CD14-positive monocyte (primary cell): ENCODE results near the gene DLG4. TPM values are rescaled to one million over a fixed set of nuclear protein-coding genes. Genes with fewer than 3 reads are reported as not detected.

Experiments
- DNase-seq, 3 donors: peaks; one replicate each; pipeline ENCODE4 v3.0.0-alpha.2; 2011 to 2022
- H2AFZ ChIP-seq: 2 replicates; pipeline ENCODE4 v1.6.0; 2012; ENCODE audit warnings: mild to moderate bottlenecking, low read depth, low read length, inconsistent platforms; ENCODE audit not compliant: insufficient read depth, poor library complexity, severe bottlenecking
- H3K27ac ChIP-seq, 2 donors: 1 replicate in 1 of 2; 2 replicates in 1 of 2; pipeline ENCODE4 v1.5.1; 2012 to 2013; ENCODE audit warnings: low read length in 2 of 2, control low read depth in 1 of 2, inconsistent platforms in 1 of 2, low read depth in 1 of 2, mild to moderate bottlenecking in 1 of 2
- H3K27me3 ChIP-seq, 2 donors: one replicate each; pipeline versions ENCODE4 v1.6.0 to v1.6.1; 2011 to 2013; ENCODE audit warnings: low read length in 2 of 2; ENCODE audit not compliant: control insufficient read depth in 2 of 2, insufficient read depth in 2 of 2
- H3K36me3 ChIP-seq, 2 donors: replicated peaks in 1 of 2; 1 replicate in 1 of 2; 2 replicates in 1 of 2; pipeline versions ENCODE4 v1.5.1 to v1.6.1; 2012 to 2013; ENCODE audit warnings: low read length in 2 of 2, control low read depth in 1 of 2, inconsistent platforms in 1 of 2, mild to moderate bottlenecking in 1 of 2; ENCODE audit not compliant: insufficient read depth in 2 of 2, control insufficient read depth in 1 of 2
- H3K4me1 ChIP-seq, 2 donors: 1 replicate in 1 of 2; 2 replicates in 1 of 2; pipeline versions ENCODE4 v1.5.1 to v1.6.1; 2012 to 2013; ENCODE audit warnings: low read length in 2 of 2, control low read depth in 1 of 2, inconsistent platforms in 1 of 2, mild to moderate bottlenecking in 1 of 2, moderate library complexity in 1 of 2; ENCODE audit not compliant: insufficient read depth in 2 of 2, control insufficient read depth in 1 of 2
- H3K4me2 ChIP-seq: replicated peaks from 2 replicates; pipeline ENCODE3; 2012; ENCODE audit warnings: low read length, moderate library complexity, mild to moderate bottlenecking; ENCODE audit not compliant: poor library complexity, severe bottlenecking; ENCODE audit errors: extremely low read depth
- H3K4me3 ChIP-seq, 3 experiments: fragments of 200-600 bp in 1 of 3; sonication (generic) in 1 of 3; replicated peaks in 1 of 3; 1 replicate in 2 of 3; 2 replicates in 1 of 3; pipeline ENCODE4 v1.5.1; 2011 to 2013; ENCODE audit warnings: low read length in 3 of 3, mild to moderate bottlenecking in 3 of 3, control low read depth in 2 of 3, low read depth in 2 of 3, inconsistent platforms in 1 of 3, moderate library complexity in 1 of 3
- H3K79me2 ChIP-seq: 2 replicates; pipeline ENCODE4 v1.6.0; 2012; ENCODE audit warnings: mild to moderate bottlenecking, control low read depth, inconsistent platforms, low read length, moderate library complexity; ENCODE audit not compliant: insufficient read depth
- H3K9ac ChIP-seq: 2 replicates; pipeline ENCODE4 v1.6.0; 2017; ENCODE audit warnings: low read length, mild to moderate bottlenecking; ENCODE audit not compliant: insufficient read depth, poor library complexity, severe bottlenecking
- H3K9me3 ChIP-seq, 2 donors: replicated peaks in 1 of 2; 1 replicate in 1 of 2; 2 replicates in 1 of 2; pipeline versions ENCODE4 v1.5.1 to v1.6.1; 2012 to 2013; ENCODE audit warnings: low read length in 2 of 2, control low read depth in 1 of 2; ENCODE audit not compliant: control insufficient read depth in 1 of 2, insufficient read depth in 1 of 2
- H4K20me1 ChIP-seq: 2 replicates; pipeline ENCODE4 v1.6.0; 2012; ENCODE audit warnings: mild to moderate bottlenecking, low read length, control low read depth, moderate library complexity; ENCODE audit not compliant: insufficient read depth
- H3K27ac Mint-ChIP-seq, 7 donors: one replicate each; pipeline ENCODE4 v1.8.0; 2020; ENCODE audit warnings: mild to moderate bottlenecking in 7 of 7, mixed read lengths in 7 of 7, moderate library complexity in 6 of 7, inconsistent platforms in 2 of 7
- H3K27me3 Mint-ChIP-seq, 3 donors: one replicate each; pipeline ENCODE4 v1.8.0; 2021 to 2022; ENCODE audit warnings: low read depth in 3 of 3, mild to moderate bottlenecking in 3 of 3, mixed read lengths in 3 of 3, moderate library complexity in 3 of 3, inconsistent platforms in 1 of 3
- H3K36me3 Mint-ChIP-seq, 2 donors: one replicate each; pipeline ENCODE4 v1.8.0; 2020; ENCODE audit warnings: mixed read lengths in 2 of 2, inconsistent platforms in 1 of 2, mild to moderate bottlenecking in 1 of 2
- H3K4me1 Mint-ChIP-seq: one replicate; pipeline ENCODE4 v1.8.0; 2020; ENCODE audit warnings: mild to moderate bottlenecking, mixed read lengths
- H3K4me3 Mint-ChIP-seq, 2 donors: one replicate each; pipeline ENCODE4 v1.8.0; 2020; ENCODE audit warnings: mild to moderate bottlenecking in 2 of 2, mixed read lengths in 2 of 2, moderate library complexity in 1 of 2
- H3K9me3 Mint-ChIP-seq, 7 donors: one replicate each; pipeline ENCODE4 v1.8.0; 2020 to 2022; ENCODE audit warnings: mixed read lengths in 7 of 7, mild to moderate bottlenecking in 6 of 7, moderate library complexity in 6 of 7, inconsistent platforms in 2 of 7
- CTCF ChIP-seq: fragments of 200-600 bp; IDR thresholded peaks from one replicate; pipeline ENCODE4 v1.8.0; 2022; ENCODE audit warnings: antibody characterized with exemption, mild to moderate bottlenecking
- WGBS: methylation state at CpG from one replicate; pipeline ENCODE4 v1.1.5; 2013; ENCODE audit warnings: missing lambda C conversion rate; ENCODE audit not compliant: insufficient coverage; 5-methylcytosine and 5-hydroxymethylcytosine counted together
- intact Hi-C, 2 donors: fragments of 100-400 bp; cut with micrococcal nuclease; formaldehyde crosslinking; loops; one replicate each; pipeline versions ENCODE4 v1.15.0 to v1.15.1; 2023
- polyA plus RNA-seq, 3 donors: library from polyadenylated mRNA; depleted of rRNA in 1 of 3; unstranded in 2 of 3; stranded (reverse) in 1 of 3; fragments of 300-500 nt in 2 of 3; fragments of >200 nt in 1 of 3; fragmentation: Illumina TruSeq in 2 of 3; gene quantifications; 1 replicate in 2 of 3; 2 replicates in 1 of 3; pipeline ENCODE4 v1.2.3, GENCODE V29; 2012 to 2021

Gene DLG4
- polyA plus RNA-seq, 3 donors: 0.37 to 42.6 (median 0.39) TPM

- peak overlapping the region; percentile 81 for H2AFZ ChIP-seq
Measured at GRCh38 chr17:7253082-7253481, 33.4 kb upstream of the DLG4 start.

More at GRCh38 chr17:7253082-7253481, 33.4 kb upstream of the DLG4 start:
- TF ChIP-seq CTCF: no peak
- intact Hi-C loops: loop anchor here (2.0 to 10.0 kb wide), 5 partner anchors 36 to 312 kb away; partner anchors contain the start of genes EIF5A (in 2 of the 2), ACADVL (in 1 of the 2), DLG4 (in 1 of the 2) and SENP3 (in 1 of the 2)
- Histone ChIP-seq H3K4me2 (peak overlapping the region; percentile 86), H3K4me1 (peaks cover 31 to 36% of the 10 kb centered on the region in 2 donors), H3K4me3 (peak overlapping the region; percentile 60 to 93 (median 73)), H3K9ac (peak overlapping the region; percentile 97), H3K27ac (peak overlapping the region; percentile 100), H3K79me2 (peaks cover 50% of the 10 kb centered on the region), H4K20me1 (peaks cover 5% of the 10 kb centered on the region), H3K36me3 (peaks cover 21 to 37% of the 10 kb centered on the region in 2 donors), H3K27me3 (no peaks in the 10 kb centered on the region), H3K9me3 (no peaks in the 10 kb centered on the region)
- Mint-ChIP-seq H3K36me3 (peaks cover 30 to 47% of the 10 kb centered on the region in 2 donors), H3K4me1 (peaks cover 34% of the 10 kb centered on the region), H3K27ac (peak overlapping the region; percentile 99 to 100 (median 100)), H3K9me3 (no peaks in the 10 kb centered on the region), H3K27me3 (no peaks in the 10 kb centered on the region), H3K4me3 (peak overlapping the region; percentile 90 to 95)
- 94% methylated on average over 2 of the region's 5 CpGs for WGBS
- DNase-seq: no peak
